GM18519 (cell line): Measurements from ENCODE around the gene RPP25L.

Experiments used
- ATAC-seq: cut with Tn5 transposase; IDR thresholded peaks from one replicate; pipeline ENCODE4 v1.9.1; 2021; ENCODE audit warnings: mild to moderate bottlenecking, moderate library complexity; ENCODE audit not compliant: unreplicated experiment, low FRiP score

RPP25L gene

DNA sequence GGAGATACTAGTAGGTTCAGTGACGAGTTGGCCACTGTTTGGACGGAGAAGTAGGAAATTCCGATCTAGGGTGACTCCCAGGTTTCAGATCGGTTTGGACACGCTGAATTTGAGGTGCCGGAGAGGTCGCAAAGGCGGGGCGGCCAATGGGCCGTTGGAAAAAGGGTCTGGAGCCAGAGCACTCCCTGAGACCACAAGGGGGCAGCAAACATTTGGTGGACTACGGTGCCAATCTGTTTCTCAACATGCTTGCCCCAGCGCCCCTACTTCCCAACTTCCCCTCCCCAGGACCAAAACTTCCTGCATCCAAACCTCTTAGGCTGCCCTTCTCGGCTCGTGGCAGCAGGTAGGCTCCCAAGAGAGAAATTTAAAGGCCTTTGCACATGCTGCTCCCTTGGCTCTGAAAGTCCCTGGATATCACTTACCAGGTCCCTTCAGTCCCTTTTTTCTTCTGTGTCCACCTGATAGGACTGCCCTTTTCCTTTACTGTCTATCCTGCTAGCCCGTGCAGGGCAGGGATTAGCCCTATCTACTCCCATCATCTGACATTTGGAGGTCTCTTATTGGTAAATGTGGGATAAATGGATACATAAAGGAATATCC lies 992 bp upstream of the RPP25L start:
- no peak for ATAC-seq

GRCh38 chr9:34611251-34611810 lies 566 bp downstream of the RPP25L start:
- no peak for ATAC-seq

GRCh38 chr9:34610434-34611206 lies 1.3 kb downstream of the RPP25L start:
- no peak for ATAC-seq

- ATAC-seq, result no peak
Observed at GRCh38 chr9:34607331-34607730, 4.6 kb downstream of the RPP25L start.

DNA sequence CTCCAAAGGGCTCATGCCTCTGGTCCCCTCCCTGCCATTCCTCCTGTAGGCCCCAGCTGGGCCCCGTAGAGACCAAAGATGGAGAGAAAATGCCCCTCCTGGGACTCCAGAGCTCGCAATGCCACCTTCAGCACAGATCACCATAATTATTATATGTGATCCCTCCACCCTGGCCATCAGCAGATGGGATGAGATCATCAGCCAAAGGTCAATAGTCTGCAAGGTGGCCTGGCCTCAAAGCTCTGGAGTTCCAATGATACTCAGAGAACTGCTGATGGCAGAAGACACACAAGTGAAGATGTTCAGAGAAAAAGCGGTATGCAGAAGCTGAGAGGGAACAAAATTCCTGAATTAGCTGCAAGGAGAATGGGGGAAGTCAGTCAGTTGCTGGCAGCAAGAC lies 5.0 kb downstream of the RPP25L start:
- no peak for ATAC-seq

DNA sequence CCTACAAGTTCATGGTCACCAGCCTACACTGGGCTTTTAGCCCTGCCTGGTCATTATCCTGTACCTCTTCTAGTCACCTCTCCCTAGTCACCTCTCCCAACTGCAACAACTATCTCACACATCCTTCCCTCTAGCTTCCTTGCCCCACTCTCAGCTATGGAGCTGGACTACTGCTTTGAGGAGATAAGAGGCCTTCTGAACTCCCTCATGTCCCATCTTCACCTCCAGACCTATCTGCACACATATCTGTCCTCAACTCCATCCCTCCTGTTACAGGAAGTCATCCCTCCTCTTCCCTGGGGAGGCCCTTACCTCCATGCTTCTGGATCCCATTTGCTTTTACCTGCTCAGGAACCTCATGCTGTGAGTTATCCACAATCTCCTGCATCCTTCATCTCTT lies 5.7 kb downstream of the RPP25L start:
- ATAC-seq, result no peak

GRCh38 chr9:34603610-34604231 lies 8.2 kb downstream of the RPP25L start:
- ATAC-seq, result no peak

DNA sequence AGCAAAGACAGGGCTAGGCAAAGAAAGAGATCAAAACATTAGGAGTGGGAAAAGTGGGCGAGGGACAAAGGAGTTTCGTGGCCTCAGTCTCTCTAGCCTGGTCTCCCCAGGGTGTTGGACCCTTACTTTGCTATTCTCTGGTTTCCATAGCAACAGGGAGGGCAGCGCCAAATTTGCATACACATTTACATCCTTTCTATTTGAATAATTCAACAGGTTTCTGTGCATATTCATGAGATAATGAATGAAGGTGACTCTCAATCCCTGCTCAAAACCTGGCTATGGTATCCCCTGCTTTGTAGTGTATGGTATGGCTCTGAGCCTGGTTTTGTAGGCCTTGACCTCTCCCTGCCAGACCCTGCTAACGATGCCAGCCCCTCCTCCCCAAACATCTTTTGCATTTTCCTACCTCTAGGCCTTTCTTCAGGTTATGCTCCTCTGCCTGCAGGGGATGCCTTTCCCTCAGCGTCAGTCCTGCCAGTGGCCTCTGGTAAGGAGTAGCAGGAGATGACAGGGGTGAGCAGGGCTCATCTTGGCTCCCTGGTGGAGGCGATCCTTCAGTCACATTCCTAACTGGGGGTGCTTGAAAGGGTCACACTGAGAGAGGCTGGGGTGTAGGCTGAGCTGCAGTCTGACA lies 9.8 kb downstream of the RPP25L start:
- no peak for ATAC-seq

DNA sequence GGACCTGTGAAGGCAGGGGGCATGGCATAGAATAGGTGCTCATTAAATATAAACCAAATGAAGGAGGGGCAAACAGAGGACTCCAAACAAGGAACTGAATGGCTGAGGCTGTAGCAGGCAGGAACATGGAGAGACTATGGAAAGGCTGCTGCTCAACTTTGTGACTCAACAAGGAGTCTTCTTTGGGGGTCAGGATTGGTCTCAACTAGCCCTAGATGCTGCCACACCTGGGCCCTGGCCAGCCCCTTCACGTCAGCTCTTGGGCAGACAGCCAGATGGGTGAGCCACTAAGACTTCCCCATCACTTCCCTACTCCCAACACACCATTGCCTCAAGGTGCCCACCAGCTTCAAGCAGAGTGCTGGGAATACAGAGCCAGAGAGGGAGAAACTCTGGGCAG lies 11.0 kb downstream of the RPP25L start:
- no peak for ATAC-seq

GRCh38 chr9:34599546-34599945 lies 12.4 kb downstream of the RPP25L start:
- ATAC-seq, result no peak

DNA sequence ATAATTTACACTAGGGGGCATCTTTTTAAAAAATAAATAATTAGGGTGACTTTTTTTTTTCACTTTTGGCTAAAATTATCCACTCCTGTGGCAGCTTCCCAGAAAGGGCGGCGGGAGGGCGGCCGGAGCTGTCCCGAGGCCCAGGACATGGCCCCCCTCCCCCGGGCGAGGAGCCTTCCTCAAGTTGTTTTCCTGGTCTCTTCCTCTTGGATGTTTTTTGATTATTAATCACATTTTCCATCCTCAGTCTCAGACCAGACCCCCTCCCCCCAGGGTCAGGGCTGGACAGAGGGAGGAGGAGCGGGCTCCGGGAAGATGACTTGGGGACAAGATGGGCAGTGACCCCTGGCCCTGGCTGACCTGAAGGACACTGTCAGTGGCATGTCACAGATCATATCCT lies 17.7 kb downstream of the RPP25L start:
- ATAC-seq, result no peak

GRCh38 chr9:34592895-34593601 lies 18.8 kb downstream of the RPP25L start:
- ATAC-seq, result no peak

DNA sequence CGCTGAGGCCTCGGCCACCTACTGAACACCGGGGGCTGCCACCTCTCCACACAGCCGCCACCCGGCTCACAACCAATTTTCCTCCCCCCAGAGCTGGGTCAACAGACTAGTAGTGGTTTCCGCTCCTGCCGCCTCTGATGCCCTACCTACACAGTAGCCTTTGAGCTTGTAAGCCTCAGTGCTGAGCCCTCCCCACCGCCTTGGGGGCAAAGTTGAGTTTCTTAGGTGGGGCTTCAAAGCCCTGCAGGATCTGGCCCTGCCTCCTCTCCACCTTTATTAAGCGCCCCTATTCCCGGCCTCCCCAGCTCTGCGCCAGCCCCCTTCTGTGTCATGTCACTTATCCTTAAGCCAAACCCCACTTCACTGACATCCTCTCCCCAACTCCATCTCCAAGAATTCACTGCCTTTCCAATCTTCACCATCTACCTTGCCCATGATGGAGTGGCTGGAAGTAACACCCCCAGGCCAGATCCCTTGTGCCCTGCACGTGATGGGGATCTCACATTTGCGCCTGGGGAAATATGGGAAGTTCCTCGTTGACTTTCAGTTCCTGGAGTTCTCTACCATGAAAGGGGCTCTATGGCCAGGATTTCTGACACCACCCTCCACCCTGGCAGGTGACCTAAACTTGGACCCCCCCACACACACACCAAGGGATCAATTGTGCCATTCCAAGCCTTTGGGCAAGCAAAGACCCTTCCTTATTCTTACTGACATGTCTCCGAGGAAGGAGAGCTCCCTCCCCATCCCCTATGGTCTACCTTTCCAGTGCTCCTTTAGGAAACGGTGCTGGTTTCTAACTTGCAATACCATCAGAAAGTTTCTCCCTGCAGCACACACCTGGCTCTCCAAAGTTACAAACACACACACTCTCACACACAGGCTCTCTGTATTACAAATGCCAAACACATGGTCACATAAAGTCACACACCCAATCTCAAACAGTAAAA lies 19.7 kb downstream of the RPP25L start:
- no peak for ATAC-seq

- no peak for ATAC-seq
Observed at GRCh38 chr9:34591248-34591916, 20.5 kb downstream of the RPP25L start.

GRCh38 chr9:34590381-34591247 lies 21.3 kb downstream of the RPP25L start:
- no peak for ATAC-seq

- ATAC-seq, result no peak
Observed at GRCh38 chr9:34589636-34590380, 22.1 kb downstream of the RPP25L start, which contains the start of gene CNTFR. TSS of gene CNTFR (minus strand) at chr9:34589724. CDS start at chr9:34568981, 20,743 bp downstream.
